BE2C (cell line): ENCODE measurements around the gene PIK3C2G.

Source experiments
- DNase-seq: peaks from one replicate; pipeline ENCODE4 v3.0.0-alpha.2; 2020
- H3K27me3 ChIP-seq: fragments of 250-450 bp; sonication (Bioruptor Pico); 2 replicates; pipeline ENCODE4 v1.5.1; 2020; ENCODE audit warnings: mild to moderate bottlenecking
- H3K36me3 ChIP-seq: fragments of 250-450 bp; sonication (Bioruptor Pico); 2 replicates; pipeline ENCODE4 v1.5.1; 2020; ENCODE audit warnings: mild to moderate bottlenecking
- H3K4me1 ChIP-seq: fragments of 250-450 bp; sonication (Bioruptor Pico); 2 replicates; pipeline ENCODE4 v1.5.1; 2020
- H3K4me3 ChIP-seq: 2 replicates; pipeline ENCODE4 v1.5.1; 2011; ENCODE audit warnings: low read depth, low read length
- H3K9me3 ChIP-seq: fragments of 250-450 bp; sonication (Bioruptor Pico); 2 replicates; pipeline ENCODE4 v1.5.1; 2020
- TF ChIP-seq, protein P1 (sequence below): IDR thresholded peaks from 2 replicates; pipeline ENCODE4 v1.5.1; 2012; ENCODE audit warnings: mild to moderate bottlenecking, low read depth, low read length

Gene PIK3C2G

DNA sequence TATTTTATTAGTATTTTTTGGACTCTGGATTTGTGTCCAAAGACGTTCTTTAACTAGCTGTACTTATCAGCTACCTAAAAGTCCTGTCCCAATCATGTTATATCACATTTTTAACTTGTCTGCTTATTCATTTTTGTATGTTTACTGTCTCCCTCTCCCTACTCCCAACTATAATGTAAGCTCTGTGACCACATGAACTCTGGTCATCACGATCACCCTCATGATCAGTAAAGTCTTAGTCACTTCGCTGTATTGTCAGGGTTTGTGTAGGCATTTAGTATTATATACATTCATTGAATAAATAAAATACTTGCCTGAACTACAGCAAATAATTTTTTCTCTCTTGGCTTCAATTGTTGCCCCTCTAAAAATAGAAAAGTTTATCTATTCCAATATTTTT, 211.0 kb downstream of the PIK3C2G start:
- H3K27me3 ChIP-seq, result peaks cover 11% of the 10 kb centered on the region
- H3K36me3 ChIP-seq, result no peaks in the 10 kb centered on the region
- no peak overlapping the region for H3K4me3 ChIP-seq
- TF ChIP-seq, protein P1, sequence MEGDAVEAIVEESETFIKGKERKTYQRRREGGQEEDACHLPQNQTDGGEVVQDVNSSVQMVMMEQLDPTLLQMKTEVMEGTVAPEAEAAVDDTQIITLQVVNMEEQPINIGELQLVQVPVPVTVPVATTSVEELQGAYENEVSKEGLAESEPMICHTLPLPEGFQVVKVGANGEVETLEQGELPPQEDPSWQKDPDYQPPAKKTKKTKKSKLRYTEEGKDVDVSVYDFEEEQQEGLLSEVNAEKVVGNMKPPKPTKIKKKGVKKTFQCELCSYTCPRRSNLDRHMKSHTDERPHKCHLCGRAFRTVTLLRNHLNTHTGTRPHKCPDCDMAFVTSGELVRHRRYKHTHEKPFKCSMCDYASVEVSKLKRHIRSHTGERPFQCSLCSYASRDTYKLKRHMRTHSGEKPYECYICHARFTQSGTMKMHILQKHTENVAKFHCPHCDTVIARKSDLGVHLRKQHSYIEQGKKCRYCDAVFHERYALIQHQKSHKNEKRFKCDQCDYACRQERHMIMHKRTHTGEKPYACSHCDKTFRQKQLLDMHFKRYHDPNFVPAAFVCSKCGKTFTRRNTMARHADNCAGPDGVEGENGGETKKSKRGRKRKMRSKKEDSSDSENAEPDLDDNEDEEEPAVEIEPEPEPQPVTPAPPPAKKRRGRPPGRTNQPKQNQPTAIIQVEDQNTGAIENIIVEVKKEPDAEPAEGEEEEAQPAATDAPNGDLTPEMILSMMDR, result no peak
- no peaks in the 10 kb centered on the region for H3K9me3 ChIP-seq
- no peaks in the 10 kb centered on the region for H3K4me1 ChIP-seq
- DNase-seq, result no peak

DNA sequence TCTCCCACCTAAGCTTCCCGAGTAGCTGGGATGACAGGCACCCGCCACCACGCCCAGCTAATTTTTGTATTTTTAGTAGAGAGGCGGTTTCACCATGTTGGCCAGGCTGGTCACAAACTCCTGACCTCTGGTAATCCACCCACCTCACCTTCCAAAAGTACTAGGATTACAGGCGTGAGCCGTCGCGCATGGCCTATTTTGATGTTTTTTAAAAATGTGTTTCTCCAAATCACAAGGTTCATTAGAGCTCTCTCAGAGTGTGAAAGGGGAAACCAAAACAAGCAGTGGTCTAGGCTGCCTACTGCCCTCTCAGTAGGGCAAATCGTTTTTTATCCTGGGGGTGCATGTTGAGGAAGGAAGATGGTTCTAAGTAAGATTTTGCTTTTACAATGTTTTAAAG, 211.5 kb downstream of the PIK3C2G start:
- H3K36me3 ChIP-seq, result no peaks in the 10 kb centered on the region
- TF ChIP-seq, protein P1, result no peak
- H3K4me1 ChIP-seq, result no peaks in the 10 kb centered on the region
- H3K4me3 ChIP-seq, result no peak overlapping the region
- DNase-seq, result no peak
- no peaks in the 10 kb centered on the region for H3K9me3 ChIP-seq
- peaks cover 11% of the 10 kb centered on the region for H3K27me3 ChIP-seq

DNA sequence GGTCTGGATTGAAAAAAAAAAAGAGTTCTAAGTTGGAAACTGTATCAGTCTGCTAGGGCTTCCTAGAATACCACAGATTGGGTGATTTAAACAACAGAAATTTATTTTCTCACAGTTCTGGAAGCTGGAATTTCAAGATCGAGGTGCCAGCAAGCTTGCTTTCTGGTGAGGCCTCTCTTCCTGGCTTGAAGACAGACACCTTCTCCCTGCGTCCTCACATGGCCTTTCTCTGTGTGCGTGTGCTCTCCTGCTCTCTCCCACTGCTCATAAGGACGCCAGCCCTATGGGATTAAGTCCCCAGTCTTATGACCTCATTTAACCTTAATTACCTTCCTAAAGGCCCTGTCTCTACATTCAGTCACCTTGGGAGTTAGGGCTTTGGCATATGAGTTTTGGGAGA, 215.5 kb downstream of the PIK3C2G start:
- TF ChIP-seq, protein P1, result no peak
- Histone ChIP-seq H3K4me1 (no peaks in the 10 kb centered on the region), H3K9me3 (no peaks in the 10 kb centered on the region), H3K36me3 (no peaks in the 10 kb centered on the region), H3K27me3 (no peaks in the 10 kb centered on the region), H3K4me3 (no peak overlapping the region)
- DNase-seq, result no peak

DNA sequence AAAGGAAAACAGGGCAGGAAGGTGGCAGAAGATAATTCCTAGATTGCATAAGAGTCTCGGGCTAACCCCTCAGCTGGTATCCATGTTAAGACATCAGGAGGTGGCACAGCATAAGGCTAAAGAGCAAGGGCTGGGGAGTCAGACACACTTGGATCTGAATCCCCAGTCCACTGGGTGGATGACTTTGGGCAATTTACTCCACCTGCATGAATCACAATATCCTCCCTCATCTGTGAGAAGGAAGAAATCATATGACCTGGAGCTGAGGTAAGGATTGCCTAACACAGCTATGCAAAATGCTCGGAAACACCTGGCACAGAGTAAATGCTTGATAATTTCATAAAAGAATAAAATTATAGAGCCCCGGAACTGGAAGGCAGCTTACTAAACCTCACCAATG, 217.9 kb downstream of the PIK3C2G start:
- Histone ChIP-seq H3K4me3 (no peak overlapping the region), H3K27me3 (no peaks in the 10 kb centered on the region), H3K9me3 (peaks cover 3% of the 10 kb centered on the region; the same call in 1 of the 2 replicates), H3K4me1 (no peaks in the 10 kb centered on the region), H3K36me3 (no peaks in the 10 kb centered on the region)
- no peak for DNase-seq
- TF ChIP-seq, protein P1, result no peak

DNA sequence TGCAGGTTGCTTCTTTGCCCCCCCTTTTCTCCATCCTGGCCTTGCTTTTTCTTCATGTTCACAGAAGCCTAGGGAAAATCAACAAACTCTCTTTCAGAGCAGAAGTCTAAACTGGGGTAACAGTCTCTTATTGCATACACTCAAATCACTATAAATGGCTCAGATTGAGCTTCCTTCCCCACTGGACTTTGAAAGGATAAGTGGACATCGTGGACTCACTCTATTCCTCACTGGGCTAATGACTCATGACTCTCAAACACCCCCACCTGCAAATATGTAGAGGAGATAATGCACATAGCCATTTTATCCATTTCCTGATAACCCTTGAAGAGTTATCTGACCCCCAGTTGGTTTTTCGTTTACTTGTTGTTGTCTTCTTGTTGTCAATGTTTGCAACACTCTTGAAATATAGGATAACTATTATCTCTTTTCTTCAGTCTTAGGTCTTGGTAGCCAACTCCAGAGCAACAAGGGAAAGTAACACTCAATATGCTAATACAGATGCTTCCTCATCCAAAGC, 221.3 kb downstream of the PIK3C2G start:
- TF ChIP-seq, protein P1, result no peak
- Histone ChIP-seq H3K4me1 (no peaks in the 10 kb centered on the region), H3K4me3 (no peak overlapping the region), H3K27me3 (no peaks in the 10 kb centered on the region), H3K9me3 (peaks cover 3% of the 10 kb centered on the region; the same call in 1 of the 2 replicates), H3K36me3 (no peaks in the 10 kb centered on the region)
- DNase-seq, result no peak

DNA sequence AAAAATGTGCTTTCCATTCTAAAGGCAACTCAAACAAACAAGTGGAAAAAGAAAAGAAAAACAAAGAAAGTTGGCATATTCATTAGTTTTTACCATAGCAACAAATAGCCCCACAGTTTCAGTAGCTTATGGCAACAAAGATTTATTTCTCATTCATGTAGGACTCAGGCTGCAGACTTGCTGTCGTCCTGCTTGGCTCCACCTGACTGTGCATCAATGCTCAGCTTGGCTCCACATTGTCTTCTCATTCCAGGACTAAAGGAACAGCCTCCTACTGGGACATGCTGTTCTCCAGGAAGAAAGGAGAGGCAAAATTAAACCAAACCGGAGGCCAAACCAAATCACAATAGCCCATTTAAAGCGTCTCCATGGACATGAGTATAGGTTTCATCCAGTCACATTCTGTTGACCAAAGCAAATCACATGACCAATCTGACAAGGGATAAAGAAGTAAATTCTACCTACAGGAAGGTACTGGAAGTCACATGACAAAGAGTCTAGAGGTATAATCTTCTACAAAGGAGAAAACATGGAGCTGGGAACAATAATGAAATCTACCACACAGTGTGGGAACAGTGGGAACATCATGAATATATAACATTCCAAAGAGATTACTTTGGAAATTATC, 222.5 kb downstream of the PIK3C2G start:
- DNase-seq, result no peak
- no peaks in the 10 kb centered on the region for H3K27me3 ChIP-seq
- peaks cover 3% of the 10 kb centered on the region; the same call in 1 of the 2 replicates for H3K9me3 ChIP-seq
- no peak overlapping the region for H3K4me3 ChIP-seq
- no peaks in the 10 kb centered on the region for H3K36me3 ChIP-seq
- TF ChIP-seq, protein P1, result no peak
- no peaks in the 10 kb centered on the region for H3K4me1 ChIP-seq
